HepG2 (cell line): ENCODE measurements around the gene POGK. TPM values are rescaled to one million over a fixed set of nuclear protein-coding genes. Genes with fewer than 3 reads are reported as not detected.

Source experiments
- ATAC-seq: fragments of 200-7000 bp; cut with Tn5 transposase; 3 replicates; pipeline ENCODE4 v1.9.1; 2020; ENCODE audit warnings: mild to moderate bottlenecking, moderate library complexity
- BruUV-seq: library from RNA; stranded (reverse); fragments of 400-500 nt; replicated peaks from 2 replicates; lab custom pipeline; 2021; lab: Mats Ljungman, UMichigan
- CTCF ChIA-PET: fragments of 300-600 bp; formaldehyde crosslinking; extraction: SDS; loops from one replicate; lab custom pipeline; 2021; ENCODE audit warnings: low total read pairs, inconsistent platforms, low intra/inter-chr PET ratio; lab: Yijun Ruan, JAX
- POLR2A ChIA-PET: fragments of 350-600 bp; sonication (Branson Sonifier 250); formaldehyde crosslinking; loops from one replicate; lab custom pipeline; 2020; ENCODE audit warnings: antibody characterized with exemption, inconsistent platforms; lab: Yijun Ruan, JAX
- DNase-seq: peaks from one replicate; pipeline ENCODE4 v3.0.0-alpha.2; 2015; ENCODE audit warnings: low spot score
- FAIRE-seq: peaks from 3 replicates; lab custom pipeline; 2011; peaks lifted over from hg19 to GRCh38; lab: Jason Lieb, UNC
- H2AFZ ChIP-seq: one replicate; pipeline ENCODE4 v1.6.1; 2011; ENCODE audit warnings: low read length, inconsistent platforms
- H3K27ac ChIP-seq: fragments of 300-600 bp; 3 replicates; pipeline ENCODE4 v1.8.0; 2011; ENCODE audit warnings: mixed run types, mild to moderate bottlenecking, mixed read lengths, low read length, inconsistent platforms; ENCODE audit not compliant: insufficient read depth; ENCODE audit errors: extremely low read length
- H3K27me3 ChIP-seq, 2 experiments: fragments of 200-600 bp in 1 of 2; 2 replicates in 1 of 2; 3 replicates in 1 of 2; pipeline versions ENCODE4 v1.6.0 to v1.8.0; 2011; ENCODE audit warnings: low read length in 2 of 2, mild to moderate bottlenecking in 2 of 2, moderate library complexity in 2 of 2, inconsistent platforms in 1 of 2; ENCODE audit not compliant: insufficient read depth in 2 of 2, control insufficient read depth in 1 of 2
- H3K36me3 ChIP-seq, 2 experiments: fragments of 200-600 bp in 1 of 2; replicated peaks in 1 of 2; 2 replicates in 1 of 2; 3 replicates in 1 of 2; pipeline versions ENCODE4 v1.5.1 to v1.8.0; 2011; ENCODE audit warnings: low read length in 2 of 2, inconsistent platforms in 1 of 2; ENCODE audit not compliant: insufficient read depth in 2 of 2, control insufficient read depth in 1 of 2
- H3K4me1 ChIP-seq: 2 replicates; pipeline ENCODE4 v1.5.1; 2012; ENCODE audit warnings: low read length, inconsistent platforms; ENCODE audit not compliant: insufficient read depth
- H3K4me2 ChIP-seq: 2 replicates; pipeline ENCODE4 v1.6.0; 2011; ENCODE audit warnings: low read depth, low read length, inconsistent platforms
- H3K4me3 ChIP-seq, 3 experiments: fragments of 200-600 bp in 1 of 3; sonication (generic), shearing (Covaris generic) in 1 of 3; replicated peaks in 1 of 3; 2 replicates each; pipeline ENCODE4 v1.5.1; 2011 to 2016; ENCODE audit warnings: low read length in 3 of 3, inconsistent platforms in 2 of 3, low read depth in 2 of 3, mild to moderate bottlenecking in 2 of 3, control low read depth in 1 of 3, mixed read lengths in 1 of 3; ENCODE audit not compliant: insufficient read depth in 1 of 3
- H3K79me2 ChIP-seq: one replicate; pipeline ENCODE4 v1.6.1; 2011; ENCODE audit warnings: low read length, inconsistent platforms; ENCODE audit not compliant: insufficient read depth
- H3K9ac ChIP-seq: 2 replicates; pipeline ENCODE4 v1.6.0; 2011; ENCODE audit warnings: mild to moderate bottlenecking, low read depth, low read length, inconsistent platforms; ENCODE audit not compliant: insufficient read depth
- H3K9me3 ChIP-seq: 2 replicates; pipeline ENCODE4 v1.5.1; 2012; ENCODE audit warnings: mild to moderate bottlenecking, low read length
- H4K20me1 ChIP-seq: 2 replicates; pipeline ENCODE4 v1.6.0; 2011; ENCODE audit warnings: inconsistent platforms, mild to moderate bottlenecking, low read length, moderate library complexity; ENCODE audit not compliant: insufficient read depth
- AFF4 ChIP-seq: sonication (generic); formaldehyde crosslinking; IDR thresholded peaks from 2 replicates; pipeline ENCODE4 v1.4.0; 2020; ENCODE audit warnings: missing genetic modification reagents
- HDAC2 ChIP-seq: sonication (generic); formaldehyde crosslinking; IDR thresholded peaks from 2 replicates; pipeline ENCODE4 v1.4.0; 2020; ENCODE audit warnings: missing genetic modification reagents
- HIC2 ChIP-seq: sonication (generic); formaldehyde crosslinking; IDR thresholded peaks from 2 replicates; pipeline ENCODE4 v1.9.0; 2022; ENCODE audit warnings: low read depth, missing genetic modification reagents
- HOXA3 ChIP-seq: sonication (generic); formaldehyde crosslinking; IDR thresholded peaks from 2 replicates; pipeline ENCODE4 v1.5.0; 2020; ENCODE audit warnings: missing genetic modification reagents
- MIXL1 ChIP-seq: IDR thresholded peaks from 2 replicates; pipeline ENCODE4 v1.6.1; 2016
- RCOR2 ChIP-seq: IDR thresholded peaks from 2 replicates; pipeline ENCODE4 v1.6.1; 2016; ENCODE audit warnings: missing biosample characterization, missing genetic modification reagents
- SIN3B ChIP-seq: fragments of 150-350 bp; IDR thresholded peaks from 2 replicates; pipeline ENCODE4 v1.6.1; 2014; ENCODE audit warnings: low read length
- SP4 ChIP-seq: sonication (generic); formaldehyde crosslinking; IDR thresholded peaks from 2 replicates; pipeline ENCODE4 v1.8.1; 2023; ENCODE audit warnings: mild to moderate bottlenecking, missing genetic modification reagents
- TCF7 ChIP-seq: sonication (generic); IDR thresholded peaks from 2 replicates; pipeline ENCODE4 v1.6.1; 2016; ENCODE audit warnings: antibody characterized with exemption, low read depth
- TERF1 ChIP-seq: sonication (generic); formaldehyde crosslinking; IDR thresholded peaks from 2 replicates; pipeline ENCODE4 v1.8.0; 2022; ENCODE audit warnings: mild to moderate bottlenecking, missing genetic modification reagents, moderate library complexity
- TMF1 ChIP-seq: sonication (generic); formaldehyde crosslinking; IDR thresholded peaks from 2 replicates; pipeline ENCODE4 v1.8.1; 2022; ENCODE audit warnings: low read depth, missing genetic modification reagents
- XBP1 ChIP-seq: sonication (generic); formaldehyde crosslinking; IDR thresholded peaks from 2 replicates; pipeline ENCODE4 v1.5.0; 2020; ENCODE audit warnings: missing genetic modification reagents
- ZMAT3 ChIP-seq: sonication (generic); formaldehyde crosslinking; conservative IDR thresholded peaks from 2 replicates; pipeline ENCODE4 v1.7.0; 2021; ENCODE audit warnings: missing genetic modification reagents
- ZMYM3 ChIP-seq: sonication (generic); formaldehyde crosslinking; IDR thresholded peaks from 2 replicates; pipeline ENCODE4 v1.5.1; 2020; ENCODE audit warnings: mild to moderate bottlenecking, missing genetic modification reagents
- ZNF17 ChIP-seq: sonication (generic); formaldehyde crosslinking; IDR thresholded peaks from 2 replicates; pipeline ENCODE4 v1.5.0; 2020; ENCODE audit warnings: mild to moderate bottlenecking, missing genetic modification reagents
- ZNF296 ChIP-seq: sonication (generic); formaldehyde crosslinking; conservative IDR thresholded peaks from 2 replicates; pipeline ENCODE4 v1.5.0; 2020; ENCODE audit warnings: mild to moderate bottlenecking, missing genetic modification reagents
- ZNF563 ChIP-seq: sonication (generic); formaldehyde crosslinking; IDR thresholded peaks from 2 replicates; pipeline ENCODE4 v1.8.0; 2022; ENCODE audit warnings: mild to moderate bottlenecking, moderate library complexity, missing genetic modification reagents
- ZNF616 ChIP-seq: sonication (generic); formaldehyde crosslinking; IDR thresholded peaks from 2 replicates; pipeline ENCODE4 v1.5.0; 2020; ENCODE audit warnings: low read depth, mild to moderate bottlenecking, missing genetic modification reagents
- ZNF629 ChIP-seq: sonication (generic); formaldehyde crosslinking; conservative IDR thresholded peaks from 2 replicates; pipeline ENCODE4 v1.5.0; 2020; ENCODE audit warnings: missing genetic modification reagents
- ZNF775 ChIP-seq: sonication (generic); formaldehyde crosslinking; IDR thresholded peaks from 2 replicates; pipeline ENCODE4 v1.4.0; 2020; ENCODE audit warnings: missing genetic modification reagents, mild to moderate bottlenecking, moderate library complexity, borderline replicate concordance
- WGBS: methylation state at CpG from one replicate; pipeline ENCODE4 v1.1.6; 2017; ENCODE audit warnings: low lambda C conversion rate; 5-methylcytosine and 5-hydroxymethylcytosine counted together
- in situ Hi-C: cut with HindIII; loops from 2 replicates; pipeline ENCODE4 v1.10.0; 2017; ENCODE audit warnings: low pct_unique_long_range_greater_than_20kb; ENCODE audit not compliant: extremely low pct_ligation_motif_present
- intact Hi-C: fragments of 100-400 bp; cut with micrococcal nuclease; formaldehyde crosslinking; loops from one replicate; pipeline ENCODE4 v1.10.0; 2022; ENCODE audit not compliant: unreplicated experiment
- polyA plus RNA-seq, 8 experiments: library from polyadenylated mRNA; depleted of rRNA in 3 of 8; stranded (reverse) in 7 of 8; unstranded in 1 of 8; fragments of >200 nt; fragmentation: Illumina TruSeq in 4 of 8; extraction: Trizol in 4 of 8; gene quantifications; 2 replicates each; pipeline versions ENCODE4 v1.2.1 to v1.2.3, GENCODE V29; 2011 to 2016; ENCODE audit warnings: low read depth in 4 of 8, missing spikeins in 1 of 8, mixed read lengths in 1 of 8; ENCODE audit not compliant: insufficient read depth in 1 of 8
- total RNA-seq, 5 experiments: library from RNA; depleted of rRNA; stranded (reverse); fragments of >200 nt; fragmentation: Illumina TruSeq; extraction: Trizol; gene quantifications; 2 replicates each; pipeline ENCODE4 v1.2.3, GENCODE V29; 2016; ENCODE audit warnings: low read depth in 1 of 5

POGK gene
- total and polyA plus RNA-seq, 2 of the 13 experiments (the other 11 are each of a cell fraction or from before 2014, with no cell fraction given) = 4.8 to 16.2 TPM

DNA sequence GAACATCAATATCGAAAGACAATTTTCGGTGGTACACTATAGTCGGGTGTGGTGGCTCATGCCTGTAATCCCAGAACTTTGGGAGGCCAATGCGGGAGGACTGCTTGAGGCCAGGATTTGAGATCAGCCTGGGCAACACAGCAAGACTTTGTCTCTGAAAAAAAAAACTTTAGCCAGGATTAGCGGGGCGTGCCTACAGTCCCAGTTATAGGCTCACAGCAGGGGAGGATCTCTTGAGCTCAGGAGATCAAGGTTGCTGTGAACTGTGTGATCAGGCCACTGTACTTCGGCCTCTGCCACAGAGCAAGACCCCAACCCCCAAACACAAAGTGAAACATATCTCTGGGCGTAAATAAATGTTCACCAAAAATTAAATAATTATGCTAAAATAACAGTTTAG is 35.2 kb downstream of the POGK start (continued):
- TF ChIP-seq ZNF616 (no peak), MIXL1 (CRISPR knock-in tag) (peak; percentile 66; the same call in 1 of the 2 replicates), HOXA3 (peak; percentile 43; the same call in 1 of the 2 replicates), HIC2 (no peak), SP4 (CRISPR knock-in tag) (no peak), ZNF775 (CRISPR knock-in tag) (no peak), SIN3B (no peak)

GRCh38 chr1:166875302-166875733 is 36.0 kb downstream of the POGK start:
- no peak for FAIRE-seq
- no peak for ATAC-seq
- Histone ChIP-seq H3K27me3 (no peaks in the 10 kb centered on the region; a peak in 1 of 5 replicates), H3K4me3 (peak overlapping the region; percentile 86 to 93 (median 92)), H2AFZ (no peak overlapping the region), H3K79me2 (peaks cover 47% of the 10 kb centered on the region), H3K4me2 (peak overlapping the region; percentile 87), H3K36me3 (no peaks in the 10 kb centered on the region; a peak in 1 of 5 replicates), H3K27ac (peak overlapping the region; percentile 99), H4K20me1 (peaks cover 12% of the 10 kb centered on the region), H3K9ac (peak overlapping the region; percentile 93), H3K4me1 (peaks cover 64% of the 10 kb centered on the region), H3K9me3 (no peaks in the 10 kb centered on the region)
- 8% methylated on average over 8 of the region's 8 CpGs for WGBS
- CTCF ChIA-PET = no interaction called here
- in situ Hi-C loops = no loop called here
- BruUV-seq = no TSS peak
- no peak for DNase-seq
- intact Hi-C loops = loop anchor here (1.0 kb wide), 1 partner anchor 36 kb away; the partner anchor contains the start of gene POGK
- POLR2A ChIA-PET = interaction anchor here (1.6 to 3.5 kb wide), 3 partner anchors 32 to 36 kb away, joined by 5 to 41 read pairs (median 7); partner anchors contain the start of gene POGK
- TF ChIP-seq ZNF17 (CRISPR knock-in tag) = no peak
- TF ChIP-seq TERF1 (CRISPR knock-in tag) = no peak
- TF ChIP-seq TCF7 = no peak
- TF ChIP-seq RCOR2 (CRISPR knock-in tag) = 0 out of 2 replicates have a peak, but pooled peaks have one; percentile 27
- TF ChIP-seq TMF1 (CRISPR knock-in tag) = no peak
- no peak for TF ChIP-seq ZNF296 (CRISPR knock-in tag)
- TF ChIP-seq XBP1 (CRISPR knock-in tag) = 0 out of 2 replicates have a peak, but pooled peaks have one; percentile 4
- peak; percentile 96 for TF ChIP-seq ZMYM3 (CRISPR knock-in tag)
- TF ChIP-seq ZNF629 (CRISPR knock-in tag) = peak; percentile 98
- TF ChIP-seq HDAC2 (CRISPR knock-in tag) = peak; percentile 49; the same call in 1 of the 2 replicates
- no peak for TF ChIP-seq ZMAT3 (CRISPR knock-in tag)
- no peak for TF ChIP-seq ZNF563 (CRISPR knock-in tag)
- no peak for TF ChIP-seq AFF4 (CRISPR knock-in tag)
